Mucosa of descending colon (tissue), 3 donors: Measurements from ENCODE around the gene PLAC9. TPM values are rescaled to one million over a fixed set of nuclear protein-coding genes. Genes with fewer than 3 reads are reported as not detected.
"Not testable (repeated sequence)": the region's sequence is repeated elsewhere in the genome, so short reads cannot be mapped to it uniquely, and the experiment has no call there.

Experiments used
- ATAC-seq: fragments of 200-7000 bp; cut with Tn5 transposase; one replicate; pipeline ENCODE4 v1.9.1; 2020; ENCODE audit warnings: mild to moderate bottlenecking, moderate library complexity
- DNase-seq, 3 donors: peaks; one replicate each; pipeline ENCODE4 v3.0.0-alpha.2; 2020
- H3K36me3 ChIP-seq: fragments of 200-600 bp; one replicate; pipeline ENCODE4 v1.8.0; 2021; ENCODE audit warnings: low read depth, mild to moderate bottlenecking
- H3K4me1 ChIP-seq: fragments of 200-600 bp; one replicate; pipeline ENCODE4 v1.8.0; 2021; ENCODE audit warnings: low read depth, mild to moderate bottlenecking
- H3K4me3 ChIP-seq: fragments of 200-600 bp; one replicate; pipeline ENCODE4 v1.8.0; 2021; ENCODE audit warnings: mild to moderate bottlenecking
- H3K9me3 ChIP-seq: fragments of 200-600 bp; one replicate; pipeline ENCODE4 v1.8.0; 2021; ENCODE audit warnings: mild to moderate bottlenecking
- CTCF ChIP-seq: fragments of 200-600 bp; IDR thresholded peaks from one replicate; pipeline ENCODE4 v1.8.0; 2022; ENCODE audit warnings: antibody characterized with exemption, mild to moderate bottlenecking
- intact Hi-C, 2 donors: fragments of 100-400 bp; cut with DNase I in 1 of 2; cut with micrococcal nuclease in 1 of 2; formaldehyde crosslinking; loops; one replicate each; pipeline versions ENCODE4 v1.11.0 to v1.11.1; 2022; cut with DNase I, micrococcal nuclease
- long read RNA-seq, 2 donors: library from polyadenylated mRNA; unstranded; transcript quantifications; one replicate each; pipeline ENCODE4 v2.0.0, GENCODE V29; 2019 to 2021
- total RNA-seq, 3 donors: library from RNA; stranded (reverse); fragmentation: NEBNext Ultra II Directional in 2 of 3; extraction: Animal tissue kit (Norgen Biotek cat#: 25700) in 2 of 3; gene quantifications; one replicate each; pipeline versions ENCODE4 v1.2.1 to v1.2.4, GENCODE V29; 2021 to 2023
- donor health status: DM: no; HTN: no; CAD: no; lungs with moderate emphysema.
- donor health status: DM: no; HTN: no; CAD: no.
- donor health status: DM: no; HTN: yes; CAD: no.

Gene PLAC9
- total RNA-seq, result 10 to 100 TPM in 2 of 3 donors, 1 to 10 TPM in 1; 3.2 to 15.1 (median 11.8) TPM
- long read RNA-seq, donor 1, transcript PLAC9-201 (4 exons, 785 nt), result major isoform, 6 of 7 reads
- long read RNA-seq, donor 1, partial matches to known transcripts, result 0 of 7 reads
- long read RNA-seq, donor 1, other reads (novel, unspliced or antisense), result 1 of 7 reads
- long read RNA-seq, donor 2, transcript PLAC9-201 (4 exons, 785 nt), result major isoform, 16 of 16 reads
- long read RNA-seq, donor 2, partial matches to known transcripts, result 0 of 16 reads
- long read RNA-seq, donor 2, other reads (novel, unspliced or antisense), result 0 of 16 reads

GRCh38 chr10:80132299-80133139 lies at the start of gene PLAC9:
TSS of gene PLAC9 (plus strand) at chr10:80132730. CDS start at chr10:80132763, 33 bp downstream.
- peak; percentile 58 for ATAC-seq
- Histone ChIP-seq H3K4me1 (no peaks in the 10 kb centered on the region), H3K4me3 (no peak within 1 kb of the TSS), H3K36me3 (no peaks in the 10 kb centered on the region), H3K9me3 (no peaks in the 10 kb centered on the region)
- no peak for TF ChIP-seq CTCF
- no peak for DNase-seq
- intact Hi-C loops, result no loop called here

DNA sequence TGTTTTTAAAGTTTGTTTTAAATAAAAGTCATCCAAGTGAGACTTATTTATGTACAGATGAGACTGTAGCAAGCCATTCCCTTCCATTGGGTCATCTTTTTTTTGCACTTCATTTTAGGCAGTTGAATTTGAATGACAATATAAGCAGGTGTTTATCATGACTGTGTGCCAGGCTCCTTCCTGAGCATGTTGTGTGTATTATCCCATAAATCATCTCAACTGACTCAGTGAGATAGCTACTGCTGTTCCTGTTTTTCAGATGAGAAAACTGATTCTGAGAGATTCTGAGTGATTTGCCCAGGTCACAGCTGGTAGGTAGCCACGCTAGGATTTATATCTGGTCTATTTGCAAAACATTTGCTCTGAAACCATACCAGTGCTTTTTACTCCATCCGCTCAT lies 42.4 kb upstream of the PLAC9 start:
- H3K4me3 ChIP-seq, result no peak overlapping the region
- DNase-seq, result no peak
- intact Hi-C loops, result no loop called here

DNA sequence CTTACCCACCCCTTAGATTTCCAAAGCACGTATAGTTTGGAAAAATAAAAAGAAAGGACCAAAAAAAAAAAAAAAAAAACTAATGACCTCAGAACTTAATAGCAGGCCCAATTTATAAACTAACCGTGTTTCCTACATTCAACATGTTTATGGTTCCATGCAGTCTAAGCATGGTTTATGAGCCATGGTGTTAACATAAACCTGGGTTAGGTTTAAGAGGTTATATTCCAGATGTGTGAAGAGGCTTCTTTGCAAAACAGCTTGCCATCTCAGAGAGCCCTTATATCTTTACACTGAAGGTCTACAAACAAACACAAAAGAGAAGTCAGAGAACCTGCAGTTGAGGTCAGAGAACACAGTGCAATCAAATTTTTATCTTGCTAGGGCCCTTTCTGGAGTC lies 38.3 kb upstream of the PLAC9 start:
- Histone ChIP-seq H3K4me3 (no peak overlapping the region), H3K4me1 (no peaks in the 10 kb centered on the region), H3K9me3 (no peaks in the 10 kb centered on the region), H3K36me3 (no peaks in the 10 kb centered on the region)
- intact Hi-C loops, result no loop called here
- TF ChIP-seq CTCF, result no peak
- DNase-seq, result no peak
- no peak for ATAC-seq

More for the DNA sequence above, 42.4 kb upstream of the PLAC9 start:
- H3K9me3 ChIP-seq, result no peaks in the 10 kb centered on the region
- no peak for TF ChIP-seq CTCF
- H3K36me3 ChIP-seq, result no peaks in the 10 kb centered on the region
- ATAC-seq, result no peak
- H3K4me1 ChIP-seq, result no peaks in the 10 kb centered on the region

GRCh38 chr10:80098272-80098671 lies 34.3 kb upstream of the PLAC9 start:
- H3K4me3 ChIP-seq, DNase-seq, H3K9me3 ChIP-seq, intact Hi-C loops, H3K4me1 ChIP-seq, ATAC-seq, H3K36me3 ChIP-seq: not testable (repeated sequence)

- intact Hi-C loops, H3K4me1 ChIP-seq, H3K36me3 ChIP-seq, DNase-seq, H3K9me3 ChIP-seq, ATAC-seq, H3K4me3 ChIP-seq: not testable (repeated sequence)
Measured at GRCh38 chr10:80099295-80099694, 33.2 kb upstream of the PLAC9 start.

DNA sequence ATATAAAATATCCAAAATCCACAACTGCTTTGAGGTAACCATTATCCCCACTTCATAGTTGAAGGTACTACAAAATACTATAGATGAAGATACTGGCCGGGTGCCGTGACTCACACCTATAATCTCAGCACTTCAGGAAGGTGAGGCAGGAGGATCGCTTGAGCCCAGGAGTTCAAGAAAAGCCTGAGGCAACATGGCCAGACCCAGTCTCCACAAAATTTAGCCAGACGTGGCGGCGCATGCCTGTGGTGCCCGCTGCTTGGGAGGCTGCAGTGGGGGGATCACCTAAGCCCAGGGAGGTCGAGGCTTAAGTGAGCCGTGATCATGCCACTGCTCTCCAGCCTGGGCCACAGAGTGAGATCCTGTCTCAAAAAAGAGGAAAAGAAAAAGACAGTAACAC lies 32.4 kb upstream of the PLAC9 start:
- no peak for ATAC-seq
- DNase-seq, result no peak
- Histone ChIP-seq H3K9me3 (no peaks in the 10 kb centered on the region), H3K4me1 (no peaks in the 10 kb centered on the region), H3K36me3 (no peaks in the 10 kb centered on the region), H3K4me3 (no peak overlapping the region)
- intact Hi-C loops, result no loop called here
- no peak for TF ChIP-seq CTCF
